ENCODE measurements around the gene NUDT16. TPM values are rescaled to one million over a fixed set of nuclear protein-coding genes. Genes with fewer than 3 reads are reported as not detected.

The NUDT16 gene
- total and polyA plus RNA-seq, 2 of the 8 experiments (the other 6 are each of a cell fraction or from before 2014, with no cell fraction given): 8.5 to 19.1 TPM

- Histone ChIP-seq H3K79me2 (ENCODE audit: control insufficient read depth in 1 of 2, insufficient read depth in 2 of 2, low read length in 2 of 2) (no peaks in the 10 kb centered on the region), H3K23ac (ENCODE audit: insufficient read length) (no peak overlapping the region), H2AK5ac (ENCODE audit: low read depth, low read length) (no peak overlapping the region), H3K79me1 (ENCODE audit: low read depth, low read length) (no peaks in the 10 kb centered on the region), H2BK20ac (ENCODE audit: low read length) (no peak overlapping the region), H2BK12ac (ENCODE audit: low read depth, low read length) (no peak overlapping the region), H3K18ac (ENCODE audit: extremely low read depth, low read length) (no peak overlapping the region), H3K27ac (ENCODE audit: low read depth, low read length) (no peak overlapping the region), H4K91ac (replicated peaks; ENCODE audit: insufficient read length, low read length) (no peak overlapping the region), H3K36me3 (ENCODE audit: control insufficient read depth in 2 of 4, insufficient read depth in 4 of 4, low read length in 3 of 4) (no peaks in the 10 kb centered on the region), H3K9ac (replicated peaks in 1 of 4; ENCODE audit: extremely low read depth in 1 of 4, low read depth in 3 of 4, low read length in 3 of 4) (no peak overlapping the region), H3K4me2 (ENCODE audit: insufficient read depth in 1 of 2, low read depth in 2 of 2, low read length in 2 of 2) (no peak overlapping the region), H2BK15ac (ENCODE audit: low read length) (no peak overlapping the region), H3K14ac (ENCODE audit: insufficient read length) (no peak overlapping the region), H4K5ac (ENCODE audit: insufficient read length, low read depth, low read length) (no peak overlapping the region), H2BK120ac (replicated peaks; ENCODE audit: low read depth, low read length) (no peak overlapping the region), H3K4ac (replicated peaks; ENCODE audit: insufficient read length, low read depth, low read length) (no peak overlapping the region), H2AFZ (ENCODE audit: low read length) (no peak overlapping the region), H4K8ac (ENCODE audit: extremely low read depth, insufficient read depth, low read length) (no peak overlapping the region), H3K4me3 (ENCODE audit: extremely low read depth in 1 of 4, insufficient read depth in 2 of 4, low read depth in 3 of 4, low read length in 4 of 4) (no peak overlapping the region), H4K20me1 (replicated peaks in 1 of 2; ENCODE audit: control insufficient read depth in 1 of 2, insufficient read depth in 2 of 2, low read length in 2 of 2) (no peaks in the 10 kb centered on the region), H2BK5ac (ENCODE audit: low read depth, low read length) (no peak overlapping the region), H3K27me3 (replicated peaks in 1 of 4; ENCODE audit: control insufficient read depth in 3 of 4, extremely low read depth in 1 of 4, insufficient read depth in 3 of 4, low read length in 3 of 4) (no peaks in the 10 kb centered on the region), H3K23me2 (ENCODE audit: low read depth, low read length) (no peaks in the 10 kb centered on the region; the same call in 1 of the 2 replicates), H3K4me1 (replicated peaks in 1 of 4; ENCODE audit: control insufficient read depth in 3 of 4, insufficient read depth in 4 of 4, low read length in 3 of 4) (no peaks in the 10 kb centered on the region), H3K56ac (replicated peaks; ENCODE audit: insufficient read length, low read depth, low read length) (no peak overlapping the region), H3K9me3 (ENCODE audit: insufficient read depth in 2 of 2, low read depth in 1 of 2, low read length in 1 of 2) (no peaks in the 10 kb centered on the region)
- DNase-seq (ENCODE audit: low read depth in 1 of 2, low spot score in 2 of 2) (no peak), FAIRE-seq (no peak)
- WGBS, 2 experiments (ENCODE audit: extremely low coverage in 1 of 2, insufficient coverage in 1 of 2, insufficient read length in 1 of 2, insufficient replicate concordance in 2 of 2, low coverage in 1 of 2, low lambda C conversion rate in 2 of 2, missing lambda C conversion rate in 1 of 2): 96% methylated on average over 1 of the region's 1 CpG; no CpG with 5 or more reads in 1 of the 2 experiments
- ChIA-PET POLR2A (ENCODE audit: partially characterized antibody) (no interaction called here), CTCF (ENCODE audit: partially characterized antibody) (no interaction called here)
- no peak for TF ChIP-seq JUND (IDR thresholded peaks at IDR 0.05; ENCODE audit: low read length)
- no peak for TF ChIP-seq E2F6 (IDR thresholded peaks at IDR 0.05)
- no peak for TF ChIP-seq MAFK (IDR thresholded peaks at IDR 0.05; ENCODE audit: low read depth, low read length)
- no peak for TF ChIP-seq ASH2L (IDR thresholded peaks at IDR 0.05; ENCODE audit: low read length)
- TF ChIP-seq SAP30 (IDR thresholded peaks at IDR 0.05; ENCODE audit: insufficient read depth, insufficient replicate concordance, low read length): no peak
Measured at GRCh38 chr3:131435000-131435399, 53.4 kb downstream of the NUDT16 start.
